Neural progenitor cell (in vitro differentiated cells): ENCODE data around the gene RIN2. TPM values are rescaled to one million over a fixed set of nuclear protein-coding genes. Genes with fewer than 3 reads are reported as not detected.

Experiments
- DNase-seq: peaks from one replicate; pipeline ENCODE4 v3.0.0-alpha.2; 2016; ENCODE audit warnings: low spot score
- H2AFZ ChIP-seq: fragments of 200-600 bp; sonication (generic); replicated peaks from 2 replicates; pipeline ENCODE4 v1.6.1; 2016; ENCODE audit warnings: antibody characterized with exemption
- H3F3A ChIP-seq: fragments of 200-600 bp; sonication (generic); 2 replicates; pipeline ENCODE4 v1.6.1; 2016; ENCODE audit warnings: antibody characterized with exemption, low read depth
- H3K27ac ChIP-seq: fragments of 200-600 bp; sonication (generic); 2 replicates; pipeline ENCODE4 v1.5.1; 2016; ENCODE audit warnings: mild to moderate bottlenecking
- H3K27me3 ChIP-seq: fragments of 200-600 bp; sonication (generic); 2 replicates; pipeline ENCODE4 v1.6.1; 2016; ENCODE audit warnings: mild to moderate bottlenecking, moderate library complexity
- H3K36me3 ChIP-seq: fragments of 200-600 bp; sonication (generic); 2 replicates; pipeline ENCODE4 v1.5.1; 2016
- H3K4me1 ChIP-seq: fragments of 200-600 bp; sonication (generic); 2 replicates; pipeline ENCODE4 v1.6.1; 2016; ENCODE audit warnings: mixed run types
- H3K4me2 ChIP-seq: fragments of 200-600 bp; sonication (generic); 2 replicates; pipeline ENCODE4 v1.6.1; 2016
- H3K4me3 ChIP-seq: fragments of 200-600 bp; sonication (generic); 2 replicates; pipeline ENCODE4 v1.5.1; 2016
- H3K79me2 ChIP-seq: fragments of 200-600 bp; sonication (generic); 2 replicates; pipeline ENCODE4 v1.6.1; 2016; ENCODE audit warnings: low read depth
- H3K9ac ChIP-seq: fragments of 200-600 bp; sonication (generic); 2 replicates; pipeline ENCODE4 v1.6.1; 2016
- H3K9me3 ChIP-seq: fragments of 200-600 bp; sonication (generic); 2 replicates; pipeline ENCODE4 v1.5.1; 2016; ENCODE audit warnings: low read depth
- H4K20me1 ChIP-seq: fragments of 200-600 bp; sonication (generic); 2 replicates; pipeline ENCODE4 v1.6.1; 2016; ENCODE audit warnings: low read depth
- H3K27ac Mint-ChIP-seq: 3 replicates; pipeline ENCODE4 v1.8.0; 2021; ENCODE audit warnings: mixed read lengths
- H3K27me3 Mint-ChIP-seq: 2 replicates; pipeline ENCODE4 v1.8.0; 2022; ENCODE audit warnings: low read depth, mild to moderate bottlenecking, inconsistent platforms, moderate library complexity, mixed read lengths; ENCODE audit not compliant: insufficient read depth
- H3K36me3 Mint-ChIP-seq: 3 replicates; pipeline ENCODE4 v1.8.0; 2021; ENCODE audit warnings: mixed read lengths
- H3K4me1 Mint-ChIP-seq: 3 replicates; pipeline ENCODE4 v1.8.0; 2021; ENCODE audit warnings: mixed read lengths
- H3K4me3 Mint-ChIP-seq: 3 replicates; pipeline ENCODE4 v1.8.0; 2021; ENCODE audit warnings: mild to moderate bottlenecking, moderate library complexity, mixed read lengths
- H3K9me3 Mint-ChIP-seq: 3 replicates; pipeline ENCODE4 v1.8.0; 2020; ENCODE audit warnings: mixed read lengths
- CTCF ChIP-seq: fragments of 200-600 bp; sonication (generic); IDR thresholded peaks from 2 replicates; pipeline ENCODE4 v1.5.1; 2017; ENCODE audit warnings: antibody characterized with exemption, mild to moderate bottlenecking
- EZH2 ChIP-seq: fragments of 200-600 bp; sonication (generic); IDR thresholded peaks from 2 replicates; pipeline ENCODE4 v1.6.1; 2017; ENCODE audit warnings: antibody characterized with exemption, mild to moderate bottlenecking, moderate library complexity
- EZH2phosphoT487 ChIP-seq: fragments of 200-600 bp; sonication (generic); IDR thresholded peaks from 2 replicates; pipeline ENCODE4 v1.6.1; 2017; ENCODE audit warnings: antibody characterized with exemption
- total RNA-seq: library from RNA; depleted of rRNA; stranded (reverse); fragments of >200 nt; gene quantifications from 2 replicates; pipeline ENCODE4 v1.2.3, GENCODE V29; 2015; ENCODE audit warnings: low replicate concordance

Gene RIN2
- total RNA-seq, 1 donor from 2014 or later = 7.2 TPM

GRCh38 chr20:19760371-19760721, 2.3 kb downstream of the RIN2 start:
- TF ChIP-seq EZH2phosphoT487 = no peak
- no peak for TF ChIP-seq EZH2
- no peak for TF ChIP-seq CTCF
- Histone ChIP-seq H3K4me2 (no peak overlapping the region), H3K4me1 (peaks cover 7% of the 10 kb centered on the region), H3F3A (peaks cover 23% of the 10 kb centered on the region), H3K79me2 (no peaks in the 10 kb centered on the region), H3K9me3 (no peaks in the 10 kb centered on the region), H4K20me1 (no peaks in the 10 kb centered on the region), H3K36me3 (no peaks in the 10 kb centered on the region), H2AFZ (no peak overlapping the region), H3K27me3 (peaks cover 11% of the 10 kb centered on the region), H3K4me3 (no peak overlapping the region), H3K9ac (no peak overlapping the region), H3K27ac (no peak overlapping the region)
- H3K4me1 Mint-ChIP-seq = peaks cover 26% of the 10 kb centered on the region
- no peaks in the 10 kb centered on the region for H3K27me3 Mint-ChIP-seq
- H3K9me3 Mint-ChIP-seq = no peaks in the 10 kb centered on the region
- no peak overlapping the region for H3K27ac Mint-ChIP-seq
- DNase-seq = no peak
- H3K36me3 Mint-ChIP-seq = peaks cover 18% of the 10 kb centered on the region
- peak overlapping the region; percentile 12 for H3K4me3 Mint-ChIP-seq

- Histone ChIP-seq H3F3A (peaks cover 23% of the 10 kb centered on the region), H3K4me2 (no peak overlapping the region), H3K79me2 (no peaks in the 10 kb centered on the region), H3K9me3 (no peaks in the 10 kb centered on the region), H3K27me3 (peaks cover 11% of the 10 kb centered on the region), H3K27ac (no peak overlapping the region), H4K20me1 (no peaks in the 10 kb centered on the region), H3K4me3 (no peak overlapping the region), H2AFZ (no peak overlapping the region), H3K9ac (no peak overlapping the region), H3K36me3 (no peaks in the 10 kb centered on the region), H3K4me1 (peaks cover 7% of the 10 kb centered on the region)
- TF ChIP-seq CTCF = no peak
- no peak for TF ChIP-seq EZH2phosphoT487
- no peak for TF ChIP-seq EZH2
- no peak for DNase-seq
- Mint-ChIP-seq H3K27me3 (no peaks in the 10 kb centered on the region), H3K9me3 (no peaks in the 10 kb centered on the region), H3K36me3 (peaks cover 20% of the 10 kb centered on the region), H3K4me3 (no peak overlapping the region), H3K27ac (no peak overlapping the region), H3K4me1 (peaks cover 25% of the 10 kb centered on the region)
Observed at GRCh38 chr20:19761326-19761725, 3.3 kb downstream of the RIN2 start.

GRCh38 chr20:19761841-19762240, 3.8 kb downstream of the RIN2 start:
- no peak overlapping the region for H3K4me2 ChIP-seq
- H3K9ac ChIP-seq = no peak overlapping the region
- TF ChIP-seq EZH2phosphoT487 = no peak
- TF ChIP-seq CTCF = no peak
- no peak for TF ChIP-seq EZH2
- peaks cover 4% of the 10 kb centered on the region for H3K4me1 ChIP-seq
- no peak overlapping the region for H3K27ac ChIP-seq
- peaks cover 22% of the 10 kb centered on the region for H3K4me1 Mint-ChIP-seq
- no peaks in the 10 kb centered on the region for H3K9me3 Mint-ChIP-seq
- H2AFZ ChIP-seq = no peak overlapping the region
- no peaks in the 10 kb centered on the region for H4K20me1 ChIP-seq
- peaks cover 21% of the 10 kb centered on the region for H3F3A ChIP-seq
- no peaks in the 10 kb centered on the region for H3K9me3 ChIP-seq
- H3K27me3 Mint-ChIP-seq = no peaks in the 10 kb centered on the region
- no peak overlapping the region for H3K4me3 ChIP-seq
- no peak for DNase-seq
- peaks cover 11% of the 10 kb centered on the region for H3K27me3 ChIP-seq
- no peak overlapping the region for H3K4me3 Mint-ChIP-seq
- peaks cover 21% of the 10 kb centered on the region for H3K36me3 Mint-ChIP-seq
- no peak overlapping the region for H3K27ac Mint-ChIP-seq
- H3K36me3 ChIP-seq = no peaks in the 10 kb centered on the region
- no peaks in the 10 kb centered on the region for H3K79me2 ChIP-seq
